ENCODE results near the gene PTPRN2. TPM values are rescaled to one million over a fixed set of nuclear protein-coding genes. Genes with fewer than 3 reads are reported as not detected.

Gene PTPRN2
- polyA plus RNA-seq, 1 of the 3 experiments (the other 2 are of a cell fraction): 4.0 TPM

DNA sequence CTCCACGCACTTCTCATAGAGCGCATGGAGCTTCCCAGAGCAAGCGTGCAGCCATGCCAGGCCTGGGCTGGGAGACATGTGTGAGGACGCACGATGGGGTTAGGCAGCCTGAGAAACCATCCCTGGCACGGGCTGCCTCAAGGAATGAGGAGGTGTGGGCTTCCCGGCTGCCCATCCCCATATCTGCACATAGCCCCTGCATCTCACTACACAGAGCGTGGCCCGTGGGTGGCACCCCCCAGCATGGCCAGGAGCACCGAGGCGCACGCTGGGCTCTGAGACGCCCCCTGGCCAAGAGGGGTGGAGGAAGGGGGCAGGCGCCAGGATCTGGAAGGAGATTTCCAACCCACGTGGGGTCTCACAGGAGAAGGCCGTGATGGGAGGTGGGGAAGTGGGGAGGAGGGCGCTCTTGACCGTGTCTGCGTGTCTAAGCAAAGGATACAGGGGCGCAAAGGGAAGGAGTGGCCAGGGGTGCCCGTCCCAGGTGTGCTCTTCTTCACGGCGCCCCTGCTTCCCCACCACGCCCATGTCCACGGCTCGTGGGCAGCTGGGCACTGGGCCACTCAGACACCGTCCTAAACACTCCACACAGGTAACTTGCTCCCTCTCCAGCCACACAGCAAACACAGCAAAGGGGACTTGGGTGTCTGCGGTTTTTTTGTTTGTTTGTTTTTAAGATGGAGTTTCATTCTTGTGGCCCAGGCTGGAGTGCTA, 340.5 kb downstream of the PTPRN2 start:
- no peak for DNase-seq
- Histone ChIP-seq H3K36me3 (replicated peaks in 1 of 2; ENCODE audit: control insufficient read depth in 1 of 2, insufficient read depth in 2 of 2, low read length in 1 of 2) (no peaks in the 10 kb centered on the region), H3K4me2 (no peak overlapping the region), H3K9me3 (peaks cover 5% of the 10 kb centered on the region; the same call in 1 of the 2 replicates), H3K79me2 (ENCODE audit: insufficient read depth) (no peaks in the 10 kb centered on the region), H2AFZ (ENCODE audit: low read depth) (no peak overlapping the region), H3K4me1 (ENCODE audit: control insufficient read depth in 1 of 2, insufficient read depth in 2 of 2, low read depth in 1 of 2, low read length in 1 of 2) (no peaks in the 10 kb centered on the region; a peak in 1 of 4 replicates), H3F3A (replicated peaks; ENCODE audit: insufficient read depth) (peaks cover 8% of the 10 kb centered on the region), H3K4me3 (ENCODE audit: low read depth in 2 of 2, low read length in 1 of 2) (no peak overlapping the region), H3K27me3 (ENCODE audit: insufficient read depth) (no peaks in the 10 kb centered on the region), H4K20me1 (ENCODE audit: insufficient read depth) (no peaks in the 10 kb centered on the region), H3K9me2 (no peaks in the 10 kb centered on the region), H3K9ac (no peak overlapping the region), H3K27ac (ENCODE audit: low read depth in 2 of 2, low read length in 1 of 2) (no peak overlapping the region)
- no peak for TF ChIP-seq ELF1 (IDR thresholded peaks at IDR 0.05)
- no peak for TF ChIP-seq PBX3 (IDR thresholded peaks at IDR 0.05)
- CTCF ChIA-PET: no interaction called here
- POLR2A ChIA-PET: no interaction called here
- 59% methylated on average over 21 of the region's 28 CpGs for WGBS (ENCODE audit: low lambda C conversion rate)

DNA sequence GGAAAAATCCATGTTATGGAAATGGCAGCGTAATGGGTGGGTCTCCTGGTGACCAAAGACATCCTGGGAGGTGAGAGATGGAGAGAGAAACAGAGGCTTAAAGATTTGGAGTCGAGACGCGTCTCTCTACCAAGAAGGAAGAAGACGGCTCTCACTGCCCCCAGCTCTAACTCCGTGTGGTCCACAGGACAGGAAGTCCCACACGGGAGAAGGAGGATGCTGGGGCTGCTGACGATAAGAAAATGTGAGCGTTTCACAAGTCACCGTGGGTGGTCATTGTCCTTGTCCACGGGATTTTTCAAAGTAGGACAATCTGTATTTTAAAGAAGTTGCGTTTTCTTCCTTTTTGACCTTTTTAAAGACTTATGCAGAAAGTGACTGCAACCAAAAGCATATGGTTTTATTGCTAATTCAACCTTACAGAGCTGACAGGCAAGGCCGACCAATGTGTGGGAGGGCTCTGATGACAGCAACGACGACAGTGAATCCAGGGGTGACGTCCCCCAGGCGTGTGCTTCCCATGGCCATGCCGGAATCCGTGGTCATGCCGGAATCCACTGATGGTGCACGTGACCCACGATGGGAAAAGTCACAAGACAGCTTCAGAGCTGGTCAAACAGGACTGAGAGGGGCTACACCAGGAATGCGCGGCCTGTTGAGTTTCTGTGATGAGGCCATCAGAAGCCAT, 341.2 kb downstream of the PTPRN2 start:
- H3K9me3 ChIP-seq: peaks cover 5% of the 10 kb centered on the region; the same call in 1 of the 2 replicates
- no peak overlapping the region for H3K9ac ChIP-seq
- ChIA-PET CTCF (no interaction called here), POLR2A (no interaction called here)
- H3K4me2 ChIP-seq: no peak overlapping the region
- no peak for DNase-seq
- no peaks in the 10 kb centered on the region for H3K79me2 ChIP-seq (ENCODE audit: insufficient read depth)
- TF ChIP-seq FOXJ3 (CRISPR knock-in tag; IDR thresholded peaks at IDR 0.05) (no peak), TAF1 (IDR thresholded peaks at IDR 0.05; ENCODE audit: borderline replicate concordance, low read depth, low read length) (no peak)
- no peaks in the 10 kb centered on the region for H3K9me2 ChIP-seq
- H3K4me3 ChIP-seq (ENCODE audit: low read depth in 2 of 2, low read length in 1 of 2): no peak overlapping the region
- no peak overlapping the region for H2AFZ ChIP-seq (ENCODE audit: low read depth)
- H3K36me3 ChIP-seq (replicated peaks in 1 of 2; ENCODE audit: control insufficient read depth in 1 of 2, insufficient read depth in 2 of 2, low read length in 1 of 2): no peaks in the 10 kb centered on the region
- WGBS (ENCODE audit: low lambda C conversion rate): 55% methylated on average over 24 of the region's 24 CpGs
- no peaks in the 10 kb centered on the region for H3K27me3 ChIP-seq (ENCODE audit: insufficient read depth)
- H4K20me1 ChIP-seq (ENCODE audit: insufficient read depth): no peaks in the 10 kb centered on the region
- H3K4me1 ChIP-seq (ENCODE audit: control insufficient read depth in 1 of 2, insufficient read depth in 2 of 2, low read depth in 1 of 2, low read length in 1 of 2): no peaks in the 10 kb centered on the region
- H3F3A ChIP-seq (replicated peaks; ENCODE audit: insufficient read depth): peaks cover 8% of the 10 kb centered on the region
- H3K27ac ChIP-seq (ENCODE audit: low read depth in 2 of 2, low read length in 1 of 2): no peak overlapping the region

DNA sequence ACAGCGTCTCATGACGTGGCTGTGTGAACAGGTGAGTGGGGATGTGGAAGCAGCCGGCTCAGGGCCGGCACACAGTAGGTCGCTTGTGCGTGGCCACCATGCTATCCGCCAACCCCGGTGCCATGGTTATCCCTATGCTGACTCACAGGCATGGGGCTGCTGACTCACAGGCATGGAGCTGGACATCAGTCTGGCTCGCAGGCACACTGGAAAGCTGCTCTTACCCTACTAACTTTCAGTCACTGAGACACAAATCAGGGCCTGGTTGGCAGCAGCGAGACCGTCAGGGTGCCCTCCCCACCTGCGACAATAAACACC, 341.9 kb downstream of the PTPRN2 start:
- POLR2A ChIA-PET: no interaction called here
- no peak for TF ChIP-seq CTCF (IDR thresholded peaks at IDR 0.05)
- no peak for TF ChIP-seq FOXM1 (IDR thresholded peaks at IDR 0.05; ENCODE audit: low read depth)
- TF ChIP-seq RFX5 (IDR thresholded peaks at IDR 0.05; ENCODE audit: low read length): no peak
- Histone ChIP-seq H3K4me3 (ENCODE audit: low read depth in 2 of 2, low read length in 1 of 2) (no peak overlapping the region), H3F3A (replicated peaks; ENCODE audit: insufficient read depth) (peaks cover 8% of the 10 kb centered on the region), H3K36me3 (replicated peaks in 1 of 2; ENCODE audit: control insufficient read depth in 1 of 2, insufficient read depth in 2 of 2, low read length in 1 of 2) (no peaks in the 10 kb centered on the region), H3K9ac (no peak overlapping the region), H3K9me3 (peaks cover 5% of the 10 kb centered on the region; the same call in 1 of the 2 replicates), H3K27me3 (ENCODE audit: insufficient read depth) (no peaks in the 10 kb centered on the region), H3K27ac (ENCODE audit: low read depth in 2 of 2, low read length in 1 of 2) (no peak overlapping the region), H3K79me2 (ENCODE audit: insufficient read depth) (no peaks in the 10 kb centered on the region), H3K4me2 (no peak overlapping the region), H2AFZ (ENCODE audit: low read depth) (no peak overlapping the region), H3K9me2 (no peaks in the 10 kb centered on the region), H3K4me1 (ENCODE audit: control insufficient read depth in 1 of 2, insufficient read depth in 2 of 2, low read depth in 1 of 2, low read length in 1 of 2) (no peaks in the 10 kb centered on the region), H4K20me1 (ENCODE audit: insufficient read depth) (no peaks in the 10 kb centered on the region)
- CTCF ChIA-PET: no interaction called here
- WGBS (ENCODE audit: low lambda C conversion rate): 74% methylated on average over 12 of the region's 12 CpGs
- no peak for DNase-seq
